ENCODE measurements around the gene MRPS10.
A peak's percentile ranks its signal among the peaks of the same experiment; 100 is the strongest.
"Not testable (repeated sequence)": the region's sequence is repeated elsewhere in the genome, so short reads cannot be mapped to it uniquely, and the experiment has no call there.

Gene MRPS10

GRCh38 chr6:42177514-42178364 lies 39.9 kb downstream of the MRPS10 start:
- DNase-seq (ENCODE audit: low read depth in 2 of 2), result no peak

- DNase-seq (ENCODE audit: low read depth in 2 of 2), result no peak
Observed at GRCh38 chr6:42176981-42177380, 40.7 kb downstream of the MRPS10 start.

- DNase-seq (ENCODE audit: low read depth in 2 of 2), result no peak
Observed at GRCh38 chr6:42175860-42176259, 41.8 kb downstream of the MRPS10 start.

DNA sequence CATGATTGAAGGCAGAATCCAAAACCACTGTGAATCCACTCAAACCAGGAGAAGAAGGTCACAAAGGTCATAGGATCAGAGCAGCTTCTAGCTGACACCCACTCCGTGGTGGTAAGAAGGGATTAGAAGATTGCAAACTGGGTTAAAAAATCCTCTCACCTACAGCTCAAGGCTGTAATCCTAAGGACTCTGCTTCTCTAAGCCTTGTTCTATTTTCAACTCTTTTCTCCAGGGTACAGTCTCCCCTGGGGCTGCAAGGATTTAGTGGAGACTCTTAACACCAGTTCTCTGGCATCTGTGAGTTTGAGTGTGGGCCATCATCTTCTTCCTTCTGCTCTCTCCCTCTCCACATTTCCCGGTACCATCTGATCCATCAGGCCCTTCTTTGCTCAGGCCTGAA lies 44.6 kb downstream of the MRPS10 start, which contains the start of gene GUCA1A:
TSS of gene GUCA1A (plus strand) at position 264 of the 400 bp plus-strand sequence. CDS start 250 bp downstream, outside the sequence.
- DNase-seq (ENCODE audit: low read depth in 2 of 2), result no peak

DNA sequence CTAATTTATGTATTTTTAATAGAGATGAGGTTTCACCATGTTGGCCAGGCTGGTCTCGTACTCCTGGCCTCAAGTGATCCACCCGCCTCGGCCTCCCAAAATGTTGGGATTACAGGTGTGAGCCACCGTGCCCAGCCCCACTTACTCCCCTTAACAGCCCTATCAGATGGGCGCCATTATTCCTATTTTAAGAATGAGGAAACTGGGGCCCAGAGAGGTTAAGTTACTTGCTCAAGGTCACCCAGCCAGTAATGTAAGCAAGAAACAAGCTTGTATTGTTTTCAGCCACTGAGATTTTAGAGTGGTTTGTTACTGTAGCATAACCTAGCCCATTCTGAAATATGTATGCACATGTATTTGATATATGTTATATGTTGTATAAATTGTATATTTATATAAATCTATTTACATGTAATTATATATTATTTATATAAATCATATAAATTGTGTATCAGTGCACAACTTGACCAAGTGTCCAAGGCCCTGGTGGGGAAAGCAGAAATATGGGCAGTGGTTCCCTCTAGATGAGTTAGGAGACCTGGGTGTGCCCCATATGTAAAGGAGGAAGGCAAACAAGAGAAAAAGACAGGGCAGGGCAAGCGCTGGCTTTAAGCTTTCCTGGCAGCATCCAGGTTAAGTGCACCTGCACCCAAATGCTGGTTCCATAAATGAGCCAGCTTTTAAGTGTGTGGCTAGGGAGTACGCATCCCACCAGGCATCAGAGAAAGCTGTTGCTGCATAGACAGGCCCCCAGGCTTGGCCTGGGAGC lies 45.7 kb downstream of the MRPS10 start:
- DNase-seq (ENCODE audit: low read depth in 2 of 2), result no peak

GRCh38 chr6:42169780-42170179 lies 47.9 kb downstream of the MRPS10 start:
- DNase-seq (ENCODE audit: low read depth in 2 of 2), result not testable (repeated sequence)

- no peak for DNase-seq (ENCODE audit: low read depth in 2 of 2)
Observed at GRCh38 chr6:42168650-42169049, 49.0 kb downstream of the MRPS10 start.

DNA sequence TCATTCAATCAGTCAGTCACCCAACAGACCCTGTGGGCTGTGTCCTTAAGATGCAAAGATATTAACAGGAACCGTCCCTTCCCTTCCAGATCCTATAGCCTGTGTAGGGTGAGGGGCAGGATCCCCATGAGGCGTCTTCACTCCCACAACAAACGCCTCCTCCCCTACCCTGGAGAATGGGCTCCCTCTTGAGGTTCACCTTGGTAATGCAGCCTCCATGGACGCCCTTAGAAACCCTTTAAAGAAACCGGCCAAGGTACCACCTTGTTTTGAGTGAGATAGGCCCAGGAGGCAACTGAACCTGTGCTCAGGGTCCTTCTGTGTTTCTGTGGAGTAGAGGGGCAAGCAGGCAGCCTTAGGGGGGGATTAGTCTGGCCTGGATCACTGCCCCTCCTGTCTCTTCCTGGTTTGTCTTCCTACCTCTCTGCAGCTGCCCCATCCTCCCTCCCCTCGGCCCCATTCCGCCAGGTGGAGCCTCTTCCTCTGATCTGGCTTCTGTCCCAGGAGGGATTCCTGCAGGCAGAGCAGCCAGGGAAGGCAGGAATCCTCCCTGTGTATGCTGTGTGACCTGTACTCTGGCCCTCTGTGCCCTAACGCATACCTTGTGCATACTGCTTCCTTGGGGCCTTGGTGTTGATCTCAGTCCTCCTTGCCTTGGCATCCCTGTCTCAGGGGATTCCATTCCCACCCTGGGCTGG lies 51.1 kb downstream of the MRPS10 start:
- peak; percentile 50 to 55 for DNase-seq (ENCODE audit: low read depth in 2 of 2)

DNA sequence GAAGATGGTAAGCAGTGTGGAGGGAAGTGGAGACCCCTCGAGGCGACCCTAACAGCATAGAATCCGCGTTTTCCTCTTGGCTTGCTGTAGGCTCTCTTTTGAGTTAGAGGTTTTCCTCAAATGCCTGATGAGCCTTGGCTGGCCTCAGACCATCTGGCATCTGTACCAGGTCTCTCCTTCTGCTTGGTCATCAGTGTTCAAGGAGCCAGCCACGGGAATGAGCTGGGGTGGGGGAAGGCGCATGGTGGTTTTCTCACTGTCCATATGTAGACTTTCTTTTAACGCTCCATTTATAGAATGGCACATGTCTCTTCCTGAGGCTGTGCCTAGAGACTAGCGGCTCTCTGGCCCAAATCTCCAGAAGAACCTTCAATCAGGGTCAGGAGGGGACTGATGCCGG lies 52.6 kb downstream of the MRPS10 start:
- no peak for DNase-seq (ENCODE audit: low read depth in 2 of 2)

DNA sequence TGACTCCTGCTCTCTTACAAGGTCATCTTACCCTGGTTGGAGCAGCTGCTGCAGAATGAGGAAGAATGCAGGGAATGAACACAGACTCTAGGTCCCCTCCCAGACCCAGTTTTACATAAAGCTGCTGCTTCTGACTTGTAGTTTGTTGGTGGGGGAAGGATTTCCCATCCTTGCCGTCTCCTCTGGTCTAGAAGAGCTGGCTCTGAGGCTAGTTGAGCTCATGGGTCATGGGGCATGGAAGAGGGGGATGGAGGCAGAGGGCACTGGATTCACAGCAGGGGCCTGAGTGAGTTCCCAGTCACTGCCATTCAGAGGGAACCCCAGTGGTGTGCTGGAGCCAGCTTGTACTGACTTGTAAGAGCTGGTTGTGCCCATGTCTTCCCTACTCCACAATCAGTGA lies 53.7 kb downstream of the MRPS10 start:
- DNase-seq (ENCODE audit: low read depth in 2 of 2), result no peak

DNA sequence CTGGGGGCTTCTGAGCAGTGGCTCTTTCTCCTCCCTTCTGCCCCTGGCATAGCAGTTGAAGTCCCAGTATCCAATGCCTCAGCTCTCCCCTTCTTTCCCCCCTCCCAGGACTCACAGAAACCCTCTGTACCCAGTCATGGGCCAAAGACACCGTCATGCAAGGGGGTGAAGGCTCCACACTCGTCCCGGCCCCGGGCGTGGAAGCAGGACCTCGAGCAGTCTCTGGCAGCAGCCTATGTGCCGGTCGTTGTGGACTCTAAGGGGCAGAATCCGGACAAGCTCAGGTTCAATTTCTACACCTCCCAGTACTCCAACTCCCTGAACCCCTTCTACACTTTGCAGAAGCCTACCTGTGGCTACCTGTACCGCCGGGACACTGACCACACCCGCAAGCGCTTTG lies 54.8 kb downstream of the MRPS10 start:
- no peak for DNase-seq (ENCODE audit: low read depth in 2 of 2)

- no peak for DNase-seq (ENCODE audit: low read depth in 2 of 2)
Observed at GRCh38 chr6:42162384-42162783, 55.3 kb downstream of the MRPS10 start.

DNA sequence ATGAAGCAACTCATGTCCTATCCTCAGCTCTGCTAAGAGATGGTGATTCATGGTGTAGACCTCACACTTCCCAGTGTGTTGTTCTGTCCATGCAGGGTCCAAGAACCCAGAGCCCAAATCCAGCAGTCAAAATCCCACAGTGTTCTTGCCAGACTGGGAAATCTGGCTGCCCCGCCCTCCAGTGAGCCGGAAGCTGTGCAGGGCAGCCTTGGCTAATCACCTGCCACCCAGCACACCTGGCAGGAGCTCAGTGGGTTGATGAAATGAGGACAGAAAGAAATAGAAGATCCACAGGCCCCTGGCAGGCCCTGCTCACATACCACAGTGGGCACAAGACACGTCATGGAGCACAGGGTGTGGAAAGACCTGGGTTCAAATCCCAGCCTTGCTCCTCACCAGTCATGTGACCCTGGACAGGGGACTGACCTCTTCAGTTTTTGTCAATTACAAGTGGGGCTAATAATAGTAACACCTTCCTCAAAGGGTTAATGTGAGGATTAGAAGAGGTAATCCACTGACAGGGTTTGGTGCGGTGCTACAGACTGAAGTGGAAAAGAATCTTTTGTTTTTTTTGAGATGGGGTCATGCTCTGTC lies 58.1 kb downstream of the MRPS10 start:
- no peak for DNase-seq (ENCODE audit: low read depth in 2 of 2)

GRCh38 chr6:42158631-42159030 lies 59.0 kb downstream of the MRPS10 start:
- no peak for DNase-seq (ENCODE audit: low read depth in 2 of 2)

- no peak for DNase-seq (ENCODE audit: low read depth in 2 of 2)
Observed at GRCh38 chr6:42158011-42158410, 59.6 kb downstream of the MRPS10 start.

Measured in stimulated activated CD8-positive, alpha-beta memory T cell treated with anti-CD3 and anti-CD28 coated beads, Interleukin-7, amount 100 ng/mL, for 4 hours (primary cell).